Dendritic cell treated with granulocyte-macrophage colony-stimulating factor and Interleukin-4, amounts not matched to agents 40 ng/mL and 50 ng/mL, for 4 days (primary cell): ENCODE measurements around the gene BCL2L13.
A peak's percentile ranks its signal among the peaks of the same experiment; 100 is the strongest.
"Not testable (repeated sequence)": the region's sequence is repeated elsewhere in the genome, so short reads cannot be mapped to it uniquely, and the experiment has no call there.

Experiments used
- H3K27ac Mint-ChIP-seq: one replicate; pipeline ENCODE4 v1.8.0; 2022; ENCODE audit warnings: mild to moderate bottlenecking, mixed read lengths
- H3K27me3 Mint-ChIP-seq: one replicate; pipeline ENCODE4 v1.8.0; 2022; ENCODE audit warnings: mild to moderate bottlenecking, mixed read lengths
- H3K36me3 Mint-ChIP-seq: one replicate; pipeline ENCODE4 v1.8.0; 2022; ENCODE audit warnings: low read depth, mixed read lengths
- H3K4me1 Mint-ChIP-seq: one replicate; pipeline ENCODE4 v1.8.0; 2022; ENCODE audit warnings: low read depth, mixed read lengths
- H3K4me3 Mint-ChIP-seq: one replicate; pipeline ENCODE4 v1.8.0; 2022; ENCODE audit warnings: mild to moderate bottlenecking, moderate library complexity, mixed read lengths
- H3K9me3 Mint-ChIP-seq: one replicate; pipeline ENCODE4 v1.8.0; 2022; ENCODE audit warnings: mixed read lengths
- intact Hi-C: fragments of 100-400 bp; cut with micrococcal nuclease; formaldehyde crosslinking; loops from one replicate; pipeline ENCODE4 v1.15.0; 2022

BCL2L13 gene

GRCh38 chr22:17628406-17629172 is 10.0 kb upstream of the BCL2L13 start, which contains the start of gene ATP6V1E1:
Gene ATP6V1E1 (minus strand): TSS chr22:17628749. CDS start chr22:17628635, 114 bp downstream.
- H3K9me3 Mint-ChIP-seq: no peaks in the 10 kb centered on the region
- peaks cover 40% of the 10 kb centered on the region for H3K36me3 Mint-ChIP-seq
- intact Hi-C loops: loop anchor here (1.0 to 5.0 kb wide), 3 partner anchors 10 to 449 kb away; partner anchors contain the start of genes BCL2L13 and PEX26
- no peaks in the 10 kb centered on the region for H3K27me3 Mint-ChIP-seq
- peak within 1 kb of the TSS; percentile 95 for H3K27ac Mint-ChIP-seq
- H3K4me3 Mint-ChIP-seq: peak within 1 kb of the TSS; percentile 88
- H3K4me1 Mint-ChIP-seq: peaks cover 31% of the 10 kb centered on the region

- H3K27me3 Mint-ChIP-seq: no peaks in the 10 kb centered on the region
- H3K27ac Mint-ChIP-seq: peak overlapping the region; percentile 95
- no peaks in the 10 kb centered on the region for H3K9me3 Mint-ChIP-seq
- H3K36me3 Mint-ChIP-seq: peaks cover 34% of the 10 kb centered on the region
- intact Hi-C loops: loop anchor here (5.0 kb wide), 2 partner anchors 78 to 448 kb away; partner anchors contain the start of gene PEX26
- H3K4me1 Mint-ChIP-seq: peaks cover 31% of the 10 kb centered on the region
- H3K4me3 Mint-ChIP-seq: peak overlapping the region; percentile 88
Observed at GRCh38 chr22:17629173-17629489, 9.4 kb upstream of the BCL2L13 start.

DNA sequence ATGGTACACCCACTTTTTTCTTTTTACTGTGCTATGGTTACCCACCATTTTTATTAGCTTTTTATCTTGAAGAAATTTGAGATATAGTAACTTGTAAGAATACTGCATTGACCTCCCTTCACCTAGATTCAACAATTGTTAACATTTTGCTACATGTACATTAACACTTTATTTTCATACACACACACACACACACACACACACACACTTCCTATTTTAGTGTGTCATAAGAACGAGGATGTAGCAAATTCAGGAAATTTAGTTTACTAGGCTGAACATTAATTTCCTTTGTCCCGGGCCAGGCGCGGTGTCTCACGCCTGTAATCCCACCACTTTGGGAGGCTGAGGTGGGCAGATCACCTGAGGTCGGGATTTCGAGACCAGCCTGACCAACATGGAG is 8.9 kb upstream of the BCL2L13 start:
- no peaks in the 10 kb centered on the region for H3K9me3 Mint-ChIP-seq
- H3K4me1 Mint-ChIP-seq: peaks cover 29% of the 10 kb centered on the region
- H3K36me3 Mint-ChIP-seq: peaks cover 29% of the 10 kb centered on the region
- H3K4me3 Mint-ChIP-seq: peak overlapping the region; percentile 40
- peak overlapping the region; percentile 95 for H3K27ac Mint-ChIP-seq
- H3K27me3 Mint-ChIP-seq: no peaks in the 10 kb centered on the region
- intact Hi-C loops: loop anchor here (5.0 kb wide), 2 partner anchors 78 to 448 kb away; partner anchors contain the start of gene PEX26

DNA sequence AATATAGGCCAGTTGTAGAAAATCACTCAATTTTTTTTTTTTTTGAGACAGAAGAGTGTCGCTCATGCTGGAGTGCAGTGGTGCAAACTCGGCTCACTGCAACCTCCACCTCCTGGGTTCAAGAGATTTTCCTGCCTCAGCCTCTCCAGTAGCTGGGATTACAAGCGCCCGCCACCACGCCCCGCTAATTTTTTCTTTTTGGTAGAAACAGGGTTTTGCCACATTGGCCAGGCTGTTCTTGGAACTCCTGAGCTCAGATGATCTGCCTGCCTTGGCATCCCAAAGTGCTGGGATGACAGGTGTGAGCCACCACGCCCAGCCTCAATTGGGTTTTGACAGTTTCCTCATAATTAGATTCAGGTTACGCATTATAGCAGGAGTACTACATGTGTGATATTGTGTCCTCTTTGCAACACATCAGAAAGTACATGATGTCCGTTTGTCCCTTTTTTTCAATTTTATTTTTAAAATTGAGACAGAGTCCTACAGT is 7.4 kb upstream of the BCL2L13 start:
- intact Hi-C loops: no loop called here
- no peak overlapping the region for H3K4me3 Mint-ChIP-seq
- peaks cover 18% of the 10 kb centered on the region for H3K4me1 Mint-ChIP-seq
- peak overlapping the region; percentile 95 for H3K27ac Mint-ChIP-seq
- H3K36me3 Mint-ChIP-seq: peaks cover 16% of the 10 kb centered on the region
- H3K27me3 Mint-ChIP-seq: no peaks in the 10 kb centered on the region
- no peaks in the 10 kb centered on the region for H3K9me3 Mint-ChIP-seq

DNA sequence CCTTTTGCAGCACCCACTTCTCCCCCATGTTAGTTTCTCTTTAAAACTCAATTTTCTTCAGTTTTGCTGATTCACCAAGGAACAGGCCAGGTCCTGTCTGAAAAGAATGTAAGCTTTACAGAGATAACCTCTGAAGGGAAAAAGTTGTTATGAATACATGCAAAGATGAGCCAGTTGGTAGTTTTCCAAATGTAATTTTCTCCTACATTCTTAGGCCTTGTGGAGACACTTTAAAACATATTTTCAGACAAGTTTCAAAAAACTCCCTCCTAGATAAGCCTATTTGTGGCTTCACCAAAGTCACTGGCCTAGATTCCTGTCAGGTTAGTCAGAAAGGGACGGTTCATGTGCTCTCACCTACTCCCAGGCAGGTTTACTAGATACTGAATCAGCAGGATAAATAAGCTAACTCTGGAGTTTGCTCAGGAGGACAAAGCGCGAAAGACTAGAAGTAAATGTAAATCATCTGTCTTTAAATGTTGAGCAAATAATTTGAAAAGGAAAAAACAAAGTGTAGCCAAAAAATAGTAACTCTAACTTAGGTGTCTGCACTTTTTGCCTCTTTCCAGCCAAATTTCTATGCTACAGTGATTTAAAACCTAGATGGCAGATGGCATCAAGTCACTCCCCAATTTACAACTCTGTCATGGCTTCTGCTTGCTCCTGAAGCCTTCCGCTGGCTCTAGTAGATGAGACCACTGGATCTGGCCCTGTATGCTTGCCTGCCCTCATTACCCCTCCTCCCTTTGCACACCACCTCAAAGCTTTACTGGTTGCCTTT is 5.2 kb upstream of the BCL2L13 start:
- H3K27me3 Mint-ChIP-seq: no peaks in the 10 kb centered on the region
- no peaks in the 10 kb centered on the region for H3K9me3 Mint-ChIP-seq
- H3K36me3 Mint-ChIP-seq: peaks cover 11% of the 10 kb centered on the region
- H3K4me1 Mint-ChIP-seq: peaks cover 23% of the 10 kb centered on the region
- no peak overlapping the region for H3K4me3 Mint-ChIP-seq
- intact Hi-C loops: no loop called here
- H3K27ac Mint-ChIP-seq: peak overlapping the region; percentile 6

DNA sequence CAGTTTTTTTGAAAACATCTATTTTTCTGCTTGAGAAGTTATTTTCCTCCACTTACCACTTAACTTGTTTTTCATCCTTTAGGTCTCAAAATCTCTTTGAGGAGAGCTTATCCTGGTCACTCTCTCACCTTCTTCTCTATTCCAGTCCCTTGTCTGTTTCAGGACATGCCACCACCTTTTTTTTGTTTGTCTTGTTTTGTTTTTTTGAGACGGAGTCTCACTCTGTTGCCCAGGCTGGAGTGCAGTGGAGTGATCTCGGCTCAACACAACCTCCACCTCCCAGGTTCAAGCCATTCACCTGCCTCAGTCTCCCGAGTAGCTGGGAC is 4.6 kb upstream of the BCL2L13 start:
- Mint-ChIP-seq H3K4me3 (no peak overlapping the region), H3K36me3 (peaks cover 11% of the 10 kb centered on the region), H3K9me3 (no peaks in the 10 kb centered on the region), H3K27ac (peak overlapping the region; percentile 6), H3K27me3 (no peaks in the 10 kb centered on the region), H3K4me1 (peaks cover 20% of the 10 kb centered on the region)
- intact Hi-C loops: no loop called here

GRCh38 chr22:17634696-17635095 is 3.9 kb upstream of the BCL2L13 start:
- Mint-ChIP-seq H3K4me1 (peaks cover 19% of the 10 kb centered on the region), H3K36me3 (peaks cover 14% of the 10 kb centered on the region), H3K27ac (no peak overlapping the region), H3K9me3 (no peaks in the 10 kb centered on the region), H3K4me3 (no peak overlapping the region), H3K27me3 (no peaks in the 10 kb centered on the region)
- intact Hi-C loops: no loop called here

DNA sequence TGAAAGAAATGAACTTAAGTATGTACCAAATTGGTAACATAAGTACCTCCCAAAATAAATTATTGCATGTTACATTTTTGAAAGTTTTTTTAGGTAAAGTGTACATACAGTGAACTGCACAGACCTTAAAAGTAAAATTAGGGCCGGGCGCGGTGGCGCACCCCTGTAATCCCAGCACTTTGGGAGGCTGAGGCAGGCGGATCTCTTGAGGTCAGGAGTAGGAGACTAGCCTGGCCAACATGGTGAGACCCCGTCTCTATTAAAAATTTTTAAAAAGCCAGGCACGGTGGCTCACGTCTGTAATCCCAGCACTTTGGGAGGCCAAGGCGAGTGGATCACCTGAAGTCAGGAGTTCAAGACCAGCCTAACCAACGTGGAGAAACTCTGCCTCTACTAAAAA is 1.7 kb upstream of the BCL2L13 start:
- H3K4me3 Mint-ChIP-seq, H3K27ac Mint-ChIP-seq, intact Hi-C loops, H3K9me3 Mint-ChIP-seq, H3K27me3 Mint-ChIP-seq: not testable (repeated sequence)
- peaks cover 22% of the 10 kb centered on the region for H3K36me3 Mint-ChIP-seq
- H3K4me1 Mint-ChIP-seq: peaks cover 21% of the 10 kb centered on the region

- H3K27ac Mint-ChIP-seq: peak overlapping the region; percentile 98
- H3K4me1 Mint-ChIP-seq: peaks cover 28% of the 10 kb centered on the region
- H3K36me3 Mint-ChIP-seq: peaks cover 30% of the 10 kb centered on the region
- intact Hi-C loops: loop anchor here (1.0 kb wide), 1 partner anchor 9 kb away; the partner anchor contains the start of gene ATP6V1E1
- H3K27me3 Mint-ChIP-seq: no peaks in the 10 kb centered on the region
- H3K9me3 Mint-ChIP-seq: no peaks in the 10 kb centered on the region
- peak overlapping the region; percentile 85 for H3K4me3 Mint-ChIP-seq
Observed at GRCh38 chr22:17637490-17638181, 921 bp upstream of the BCL2L13 start.

DNA sequence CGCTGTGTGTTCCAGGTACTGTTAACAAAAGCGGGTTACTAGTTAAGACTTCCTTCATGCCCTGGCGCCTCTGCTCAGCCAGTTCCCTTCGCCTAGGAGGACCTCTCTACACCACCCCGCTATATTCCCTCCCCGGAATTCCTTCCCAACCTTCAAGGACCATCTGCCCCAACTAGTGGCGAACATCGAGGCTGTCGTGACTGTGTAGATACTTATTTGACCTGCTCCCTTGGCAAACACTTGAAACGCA is 450 bp upstream of the BCL2L13 start:
- H3K4me1 Mint-ChIP-seq: peaks cover 33% of the 10 kb centered on the region
- peak overlapping the region; percentile 85 for H3K4me3 Mint-ChIP-seq
- H3K27ac Mint-ChIP-seq: peak overlapping the region; percentile 98
- peaks cover 34% of the 10 kb centered on the region for H3K36me3 Mint-ChIP-seq
- H3K27me3 Mint-ChIP-seq: no peaks in the 10 kb centered on the region
- intact Hi-C loops: loop anchor here (1.0 kb wide), 1 partner anchor 10 kb away; the partner anchor contains the start of gene ATP6V1E1
- H3K9me3 Mint-ChIP-seq: no peaks in the 10 kb centered on the region

GRCh38 chr22:17639247-17639741 is 737 bp downstream of the BCL2L13 start:
- intact Hi-C loops: no loop called here
- peak overlapping the region; percentile 85 for H3K4me3 Mint-ChIP-seq
- no peaks in the 10 kb centered on the region for H3K27me3 Mint-ChIP-seq
- H3K9me3 Mint-ChIP-seq: no peaks in the 10 kb centered on the region
- H3K27ac Mint-ChIP-seq: peak overlapping the region; percentile 98
- peaks cover 33% of the 10 kb centered on the region for H3K4me1 Mint-ChIP-seq
- H3K36me3 Mint-ChIP-seq: peaks cover 34% of the 10 kb centered on the region

GRCh38 chr22:17641269-17641668 is 2.7 kb downstream of the BCL2L13 start:
- Mint-ChIP-seq H3K27me3 (no peaks in the 10 kb centered on the region), H3K4me1 (peaks cover 33% of the 10 kb centered on the region), H3K9me3 (no peaks in the 10 kb centered on the region), H3K36me3 (peaks cover 34% of the 10 kb centered on the region), H3K4me3 (no peak overlapping the region), H3K27ac (no peak overlapping the region)
- intact Hi-C loops: no loop called here

GRCh38 chr22:17642357-17642756 is 3.8 kb downstream of the BCL2L13 start:
- intact Hi-C loops, H3K9me3 Mint-ChIP-seq, H3K27me3 Mint-ChIP-seq, H3K4me3 Mint-ChIP-seq: not testable (repeated sequence)
- Mint-ChIP-seq H3K36me3 (peaks cover 38% of the 10 kb centered on the region), H3K27ac (peak overlapping the region; percentile 46), H3K4me1 (peaks cover 36% of the 10 kb centered on the region)

- no peak overlapping the region for H3K4me3 Mint-ChIP-seq
- no peaks in the 10 kb centered on the region for H3K27me3 Mint-ChIP-seq
- H3K27ac Mint-ChIP-seq: peak overlapping the region; percentile 50
- H3K4me1 Mint-ChIP-seq: peaks cover 22% of the 10 kb centered on the region
- peaks cover 26% of the 10 kb centered on the region for H3K36me3 Mint-ChIP-seq
- H3K9me3 Mint-ChIP-seq: no peaks in the 10 kb centered on the region
- intact Hi-C loops: no loop called here
Observed at GRCh38 chr22:17647452-17647851, 8.9 kb downstream of the BCL2L13 start.
